DMS153 treated with DMSO at 0.1 percent for 48 hours (cell line): ENCODE data around the gene CAPN13.

Source experiments
- DNase-seq: peaks from one replicate; lab custom pipeline; 2025; ENCODE audit not compliant: unreplicated experiment; lab: John Stamatoyannopoulos, UW

CAPN13 gene

GRCh38 chr2:30807249-30807648 is at the start of gene CAPN13:
Gene CAPN13 (minus strand): TSS chr2:30807446. CDS start chr2:30787325, 20,121 bp downstream.
- peak; percentile 21 for DNase-seq

- DNase-seq, result no peak
Measured at GRCh38 chr2:30847841-30848240, 40.6 kb upstream of the CAPN13 start.

- no peak for DNase-seq
Measured at GRCh38 chr2:30847329-30847728, 40.1 kb upstream of the CAPN13 start.

GRCh38 chr2:30828586-30828985 is 21.3 kb upstream of the CAPN13 start:
- no peak for DNase-seq

- no peak for DNase-seq
Measured at GRCh38 chr2:30826916-30827315, 19.7 kb upstream of the CAPN13 start.

- DNase-seq, result no peak
Measured at GRCh38 chr2:30826481-30826880, 19.2 kb upstream of the CAPN13 start.

- no peak for DNase-seq
Measured at GRCh38 chr2:30823452-30823851, 16.2 kb upstream of the CAPN13 start.

GRCh38 chr2:30821960-30822359 is 14.7 kb upstream of the CAPN13 start:
- DNase-seq, result no peak

GRCh38 chr2:30820381-30821055 is 13.3 kb upstream of the CAPN13 start:
- no peak for DNase-seq

- no peak for DNase-seq
Measured at GRCh38 chr2:30809938-30810337, 2.7 kb upstream of the CAPN13 start.

GRCh38 chr2:30808695-30809094 is 1.4 kb upstream of the CAPN13 start:
- no peak for DNase-seq

- DNase-seq, result no peak
Measured at GRCh38 chr2:30803281-30803680, 4.0 kb downstream of the CAPN13 start.

GRCh38 chr2:30802611-30803010 is 4.6 kb downstream of the CAPN13 start:
- DNase-seq, result no peak

GRCh38 chr2:30801821-30802455 is 5.3 kb downstream of the CAPN13 start:
- no peak for DNase-seq

GRCh38 chr2:30800159-30800558 is 7.1 kb downstream of the CAPN13 start:
- no peak for DNase-seq

GRCh38 chr2:30799366-30799765 is 7.9 kb downstream of the CAPN13 start:
- no peak for DNase-seq

GRCh38 chr2:30798536-30798991 is 8.7 kb downstream of the CAPN13 start:
- peak; percentile 59 for DNase-seq

GRCh38 chr2:30797381-30798015 is 9.7 kb downstream of the CAPN13 start:
- DNase-seq, result no peak

GRCh38 chr2:30796699-30797098 is 10.5 kb downstream of the CAPN13 start:
- no peak for DNase-seq

- DNase-seq, result no peak
Measured at GRCh38 chr2:30792521-30792920, 14.7 kb downstream of the CAPN13 start.

- DNase-seq, result no peak
Measured at GRCh38 chr2:30790879-30791278, 16.4 kb downstream of the CAPN13 start.

- no peak for DNase-seq
Measured at GRCh38 chr2:30789670-30790210, 17.5 kb downstream of the CAPN13 start.
